ENCODE measurements around the gene ANXA2.
A peak's percentile ranks its signal among the peaks of the same experiment; 100 is the strongest.

The ANXA2 gene

DNA sequence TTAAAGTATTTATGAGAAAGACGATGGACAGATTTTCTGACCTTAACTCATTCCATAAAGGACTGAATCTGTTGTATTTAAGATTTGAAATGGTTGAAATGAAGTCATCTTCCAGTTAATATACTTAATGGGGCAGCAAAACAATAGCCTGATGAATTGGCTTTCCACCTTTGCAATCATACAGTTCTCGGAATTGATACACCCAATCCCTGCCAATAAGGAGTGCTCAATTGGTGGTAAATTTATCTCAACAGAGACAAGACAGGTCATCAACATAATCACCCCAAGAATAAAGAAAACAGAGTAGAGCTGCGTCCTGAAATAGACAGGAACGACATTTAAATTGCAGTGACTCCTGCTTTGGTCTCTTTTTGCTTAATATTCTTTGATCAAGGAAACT, 11.2 kb downstream of the ANXA2 start:
- DNase-seq, result no peak

DNA sequence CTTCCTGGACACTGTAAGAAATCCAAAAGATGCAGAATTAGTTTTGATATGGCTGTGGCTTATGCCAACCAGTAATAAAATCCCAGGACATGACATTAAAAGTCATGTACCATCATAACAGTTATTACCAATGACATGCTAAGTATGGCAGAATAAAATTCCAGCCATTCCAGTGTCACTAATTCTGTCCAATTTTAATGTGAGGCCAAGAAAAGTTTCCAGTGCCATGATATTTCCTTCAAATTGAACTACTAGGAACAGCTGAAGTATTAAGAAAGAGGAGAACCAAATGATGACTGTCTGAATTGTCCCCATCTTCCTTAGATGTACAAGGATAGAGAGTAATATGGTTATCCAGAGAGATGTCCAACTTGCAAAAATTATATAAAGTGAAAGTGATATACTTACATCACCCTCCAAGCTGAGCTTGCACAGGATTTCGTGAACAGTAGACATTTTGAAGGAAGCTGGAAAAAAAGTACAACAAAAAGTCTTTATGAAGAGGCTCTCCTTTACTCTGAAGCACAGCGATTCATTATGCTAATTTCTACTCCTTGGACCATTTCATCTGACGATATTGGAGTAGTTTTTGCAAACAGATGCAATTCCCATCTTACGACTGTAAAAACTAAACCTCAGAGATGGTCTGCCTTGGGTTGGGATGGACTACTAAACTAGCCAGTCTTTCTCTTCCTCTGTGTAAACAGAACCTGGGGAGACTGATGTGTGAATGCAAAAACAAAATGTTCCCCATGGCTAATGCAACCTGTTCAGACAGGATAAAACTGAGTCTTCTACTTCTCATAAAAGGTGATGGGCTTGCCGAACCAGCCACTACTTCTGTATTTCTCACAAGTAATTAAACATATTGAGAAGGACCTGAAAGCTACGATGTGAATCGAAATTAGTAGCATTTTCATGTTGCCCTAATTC, 11.9 kb downstream of the ANXA2 start:
- DNase-seq, result no peak

DNA sequence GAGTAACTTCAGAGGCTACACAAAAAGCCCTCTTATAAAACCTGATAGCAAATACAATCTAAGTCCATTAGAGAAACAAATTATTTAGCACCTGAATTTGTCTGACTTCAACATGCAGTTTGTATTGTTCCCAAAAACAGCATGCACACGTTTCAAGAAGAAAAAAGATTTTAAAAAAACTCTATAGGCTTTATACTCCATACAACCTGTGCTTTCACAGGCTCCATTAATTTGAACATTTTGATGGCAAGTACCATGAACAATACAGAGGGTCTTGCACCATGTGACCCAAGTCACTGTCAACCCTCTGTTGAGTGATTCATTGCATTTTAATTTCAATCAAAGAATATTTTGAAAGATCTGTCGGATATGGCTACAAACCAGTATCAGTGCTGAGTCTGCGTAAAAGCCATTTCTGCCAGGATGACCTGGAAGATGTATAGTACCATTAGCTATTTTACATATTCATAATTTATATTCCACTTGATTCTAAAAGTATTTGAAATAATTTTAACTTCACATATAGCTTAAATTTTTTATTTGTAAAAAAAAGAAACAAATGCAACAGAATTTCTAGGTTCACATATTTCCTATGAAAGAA, 13.2 kb downstream of the ANXA2 start:
- DNase-seq, result no peak

DNA sequence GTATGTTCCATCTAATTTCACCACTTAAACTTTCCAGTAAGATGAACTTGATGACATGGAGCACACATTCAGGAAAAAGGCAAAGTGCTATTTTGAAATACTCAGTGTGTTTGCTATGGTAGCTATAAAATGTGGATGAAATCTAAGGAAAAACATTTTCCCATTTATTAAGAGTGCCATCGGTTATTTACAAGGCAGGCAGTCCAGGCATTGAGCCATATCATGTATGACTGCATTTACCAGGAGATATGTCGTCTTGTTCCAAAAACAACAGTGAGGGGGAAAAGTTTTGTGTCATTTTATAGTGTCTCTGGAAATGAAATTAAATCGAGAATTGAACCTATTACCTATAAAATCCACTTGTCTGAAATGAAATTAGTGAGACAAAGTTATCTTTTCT, 13.7 kb downstream of the ANXA2 start:
- no peak for DNase-seq

DNA sequence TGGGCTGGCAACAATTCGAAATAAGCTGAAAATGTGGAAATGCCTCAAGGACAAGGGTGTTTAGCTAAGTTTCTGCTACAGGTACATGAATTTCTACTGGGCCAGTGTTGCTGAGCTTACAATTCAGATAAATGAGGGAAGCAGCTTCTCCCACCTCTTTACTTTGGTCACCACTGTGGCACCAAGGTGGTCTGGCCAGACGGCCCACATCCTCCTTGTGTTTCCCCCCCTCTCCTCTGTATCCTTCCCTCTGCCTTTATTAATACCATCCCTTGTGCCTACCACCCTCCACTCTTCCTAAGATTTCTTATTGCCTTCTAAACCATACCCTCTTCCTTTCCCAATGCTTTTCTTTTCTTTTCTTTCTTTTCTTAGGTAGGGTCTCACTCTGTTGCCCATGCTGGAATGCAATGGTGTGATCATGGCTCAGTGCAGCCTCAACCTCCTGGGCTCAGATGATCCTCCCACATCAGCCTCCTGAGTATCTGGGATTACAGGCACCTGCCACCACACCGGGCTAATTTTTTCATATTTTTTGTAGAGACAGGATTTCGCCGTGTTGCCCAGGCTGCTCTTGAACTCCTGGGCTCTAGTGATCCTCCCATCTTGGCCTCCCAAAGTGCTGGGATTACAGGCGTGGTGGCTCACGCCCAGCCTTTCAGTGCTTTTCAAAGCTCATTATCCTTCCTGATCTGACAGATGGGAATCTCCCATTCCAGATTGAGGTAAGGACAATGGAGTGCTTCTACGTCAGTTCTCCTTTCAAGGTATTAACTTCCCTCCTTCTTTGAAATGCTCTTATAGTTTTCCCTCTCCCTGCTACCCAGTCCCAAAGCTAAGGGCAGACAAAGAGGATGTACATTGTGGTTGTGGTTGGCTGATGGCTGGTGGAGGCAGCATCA, 14.8 kb downstream of the ANXA2 start:
- peak; percentile 45 to 81 for DNase-seq

DNA sequence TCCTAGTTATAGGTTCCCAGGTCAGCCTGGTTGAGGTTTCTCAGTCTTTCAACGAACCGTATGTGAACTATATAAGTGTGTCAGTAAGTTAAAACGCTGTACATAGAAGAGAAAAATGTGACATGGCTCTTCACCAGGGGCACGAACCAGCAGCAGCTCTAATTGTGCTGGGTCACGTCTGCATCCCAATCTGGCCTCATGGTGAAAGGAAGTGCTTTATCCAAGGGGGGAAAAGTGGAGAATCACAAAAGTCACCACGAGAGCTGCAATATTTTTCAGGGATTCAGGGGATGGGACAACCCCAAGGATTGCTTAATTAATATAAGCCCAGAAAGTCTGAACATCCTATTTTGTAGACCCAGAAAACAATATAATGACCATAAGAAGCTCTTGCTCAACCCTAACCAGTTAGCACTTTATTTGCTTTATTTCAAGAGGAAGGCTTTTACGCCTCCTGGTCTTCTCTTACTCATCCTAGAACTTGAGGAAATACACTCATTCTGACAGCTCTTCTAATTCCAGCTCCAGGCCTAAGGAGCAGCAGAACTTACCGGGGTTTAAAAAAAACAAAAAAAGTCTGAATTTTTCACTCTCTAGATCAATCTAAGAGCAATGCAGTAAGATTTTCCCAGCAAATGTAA, 16.5 kb downstream of the ANXA2 start:
- DNase-seq, result no peak

DNA sequence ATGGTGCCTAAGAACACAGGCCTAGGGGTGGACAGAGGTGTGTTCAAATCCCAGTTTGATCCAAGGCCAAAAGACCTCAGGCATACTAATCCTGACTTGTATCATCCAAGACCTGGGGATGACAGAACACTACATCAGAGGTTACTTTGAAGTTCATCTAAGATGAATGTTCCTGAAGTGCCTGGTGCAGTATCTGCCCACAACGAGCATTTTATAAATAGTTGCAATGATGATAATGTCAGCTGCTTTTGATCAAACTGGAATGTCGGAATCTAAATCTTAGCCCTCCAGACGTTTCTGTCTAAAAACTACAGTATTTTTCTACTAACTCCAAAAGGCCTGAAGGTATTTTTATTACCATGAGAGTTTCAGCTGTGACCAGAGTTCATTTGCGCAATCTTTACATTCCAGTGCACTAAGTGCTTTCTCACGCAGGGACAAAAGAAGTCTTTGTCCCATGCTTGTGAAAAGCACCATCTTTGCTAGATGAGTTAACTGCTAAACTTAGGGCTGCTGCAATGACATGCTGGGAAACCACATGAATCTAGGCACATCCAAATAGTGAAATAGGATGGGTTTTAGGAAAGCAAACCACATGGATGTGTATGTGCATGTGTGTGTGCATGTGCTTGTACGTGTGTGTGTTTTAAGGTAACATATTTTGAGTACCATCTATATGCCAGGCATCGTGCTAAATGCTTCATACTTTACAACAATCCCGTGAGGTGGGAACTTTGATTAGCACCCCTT, 18.1 kb downstream of the ANXA2 start:
- no peak for DNase-seq

DNA sequence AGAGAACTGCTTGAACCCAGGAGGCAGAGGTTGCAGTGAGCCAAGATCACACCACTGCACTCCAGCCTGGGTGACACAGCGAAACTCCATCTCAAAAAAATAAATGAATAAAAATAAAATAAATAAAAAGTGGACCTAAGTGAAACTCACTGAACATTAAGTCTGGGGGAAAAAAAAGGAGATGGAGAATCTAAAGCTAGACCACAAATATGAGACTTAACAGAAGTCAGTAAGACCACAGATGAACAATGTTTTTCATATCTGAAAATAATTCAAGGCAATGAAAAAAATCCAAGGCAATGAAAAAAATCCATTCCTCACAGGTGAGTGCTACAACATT, 18.6 kb downstream of the ANXA2 start:
- no peak for DNase-seq

DNA sequence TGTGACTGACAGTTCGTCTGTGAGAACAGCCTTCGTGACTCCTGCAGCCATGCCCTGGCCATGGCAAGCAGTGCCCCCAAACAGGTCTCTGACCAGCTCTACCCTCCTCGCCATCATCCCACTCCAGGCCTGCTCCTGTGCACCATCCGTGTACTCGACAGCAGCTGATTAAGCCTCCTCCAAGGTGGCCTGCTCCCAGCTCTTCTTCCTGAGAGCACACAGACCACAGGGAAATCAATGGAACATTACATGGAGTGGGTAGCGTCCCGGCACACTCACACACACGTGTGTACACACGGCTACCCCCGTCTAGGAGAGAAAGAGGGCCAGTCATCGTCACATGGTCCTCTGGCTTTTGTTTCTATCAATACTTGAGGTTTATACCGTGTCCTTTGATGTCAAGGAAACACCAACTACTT, 21.1 kb downstream of the ANXA2 start:
- DNase-seq, result no peak

DNA sequence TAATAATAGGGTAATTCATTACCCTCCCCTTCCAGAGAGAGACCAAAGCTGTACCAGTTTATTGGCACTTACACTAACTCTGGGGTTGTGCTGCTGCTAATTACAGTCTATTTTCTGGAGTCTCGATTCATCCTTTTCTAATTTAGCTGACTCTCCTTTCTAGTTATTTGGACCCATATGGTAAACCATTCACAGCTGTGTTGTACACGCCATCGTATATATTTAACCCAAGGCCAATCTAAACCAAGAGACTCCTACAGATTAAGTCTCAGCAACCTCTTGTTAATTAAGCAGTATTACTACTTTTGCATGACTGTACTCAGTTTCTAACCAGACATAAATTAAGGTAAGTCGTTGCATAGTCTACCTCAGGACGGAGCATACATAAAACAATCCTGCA, 22.5 kb downstream of the ANXA2 start:
- no peak for DNase-seq

DNA sequence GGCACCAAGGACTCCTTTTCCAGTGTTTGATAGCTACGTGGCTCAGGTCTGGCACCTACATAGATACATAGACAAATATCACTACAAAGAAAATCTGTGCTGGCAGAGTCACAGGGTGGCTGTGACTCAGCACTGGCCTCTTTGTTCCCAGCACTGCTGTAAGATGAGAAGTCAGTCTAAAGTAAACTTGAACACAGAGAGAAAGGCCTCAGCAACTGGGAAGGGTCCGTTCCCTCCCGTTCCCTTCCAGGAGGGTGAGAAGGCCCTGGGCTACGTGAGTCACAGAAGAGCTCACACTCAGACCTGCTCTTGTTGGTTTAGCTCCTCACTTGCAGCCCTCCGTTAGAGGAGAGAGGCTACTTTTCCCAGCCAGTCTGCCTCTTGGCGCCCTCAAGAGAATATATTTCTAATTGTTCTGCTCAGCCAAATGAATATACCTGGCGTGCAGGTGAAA, 23.1 kb downstream of the ANXA2 start:
- DNase-seq, result peak in 1 of 2 experiments; percentile 21

DNA sequence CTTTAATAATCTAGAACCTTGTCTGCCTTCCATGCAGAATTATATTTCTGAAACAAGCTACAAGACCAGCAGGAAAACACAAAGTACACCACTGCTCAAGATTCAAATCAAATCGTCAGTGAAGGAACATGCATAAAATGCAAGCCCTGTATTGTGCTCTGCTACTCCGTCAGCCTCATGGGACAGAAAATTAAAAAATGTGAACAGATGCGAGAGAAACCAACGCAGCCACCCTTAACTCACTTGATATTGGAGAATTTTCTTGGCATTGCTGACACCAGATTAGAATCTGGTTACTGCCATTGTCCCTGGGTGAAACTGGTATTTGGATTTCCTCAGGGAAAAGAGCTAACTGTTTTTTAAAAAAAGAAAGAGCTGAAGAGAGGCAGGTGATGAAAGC, 23.6 kb downstream of the ANXA2 start:
- no peak for DNase-seq

DNA sequence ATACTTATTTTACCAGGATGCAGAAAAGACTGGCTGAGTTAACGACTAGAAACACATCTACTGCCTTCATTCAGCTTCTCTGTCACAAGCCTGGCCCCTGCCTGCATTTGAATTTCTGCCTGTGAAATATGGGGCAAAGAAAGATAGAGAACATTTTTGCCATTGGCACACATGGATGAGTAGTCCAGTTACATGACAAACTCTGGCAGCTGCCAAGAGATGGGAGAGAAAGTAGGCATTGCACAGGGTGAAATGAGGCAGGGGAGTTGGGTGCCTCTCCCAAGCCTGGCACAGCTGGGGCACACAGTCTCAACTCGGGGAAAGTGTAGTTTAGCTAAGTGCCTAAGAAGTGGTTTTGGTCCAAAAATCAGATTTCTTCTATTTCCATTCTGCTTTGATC, 24.0 kb downstream of the ANXA2 start:
- no peak for DNase-seq

DNA sequence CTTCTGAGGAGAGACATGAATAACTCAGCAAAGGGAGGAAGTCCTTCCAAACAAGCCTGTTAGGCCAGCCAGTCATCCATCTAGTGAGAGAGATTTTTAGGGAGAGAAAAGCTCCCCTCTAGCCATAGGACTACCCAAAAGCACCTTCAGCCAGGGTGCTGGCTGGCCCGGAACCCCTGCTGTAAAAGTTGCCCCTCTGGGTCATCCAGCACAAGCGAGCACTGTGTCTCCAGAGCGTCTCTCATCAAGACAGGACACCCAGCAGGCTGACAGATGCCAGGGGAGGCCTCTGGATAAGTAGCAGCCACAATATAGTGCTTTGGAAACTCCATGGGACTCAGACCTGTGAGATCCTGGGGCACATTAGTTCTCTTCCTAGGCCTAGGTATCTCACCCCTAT, 24.5 kb downstream of the ANXA2 start:
- peak in 1 of 2 experiments; percentile 10 for DNase-seq

DNA sequence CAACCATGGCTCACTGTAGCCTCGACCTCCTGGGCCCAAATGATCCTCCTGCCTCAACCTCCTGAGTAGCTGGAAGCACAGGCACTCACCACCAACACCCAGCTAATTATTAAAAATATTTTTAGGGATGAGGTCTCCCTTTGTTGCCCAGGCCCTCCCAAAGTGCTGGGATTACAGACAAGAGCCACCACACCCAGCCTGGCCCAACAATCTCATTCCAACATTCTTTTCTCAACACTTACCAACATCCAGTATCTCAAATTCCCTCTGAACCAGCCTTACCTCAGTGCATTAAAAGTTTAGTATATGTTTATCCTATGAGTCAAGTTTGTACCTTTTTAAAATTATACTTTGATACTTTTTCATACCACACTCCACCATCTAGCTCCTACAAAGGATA, 25.0 kb downstream of the ANXA2 start:
- DNase-seq, result no peak

DNA sequence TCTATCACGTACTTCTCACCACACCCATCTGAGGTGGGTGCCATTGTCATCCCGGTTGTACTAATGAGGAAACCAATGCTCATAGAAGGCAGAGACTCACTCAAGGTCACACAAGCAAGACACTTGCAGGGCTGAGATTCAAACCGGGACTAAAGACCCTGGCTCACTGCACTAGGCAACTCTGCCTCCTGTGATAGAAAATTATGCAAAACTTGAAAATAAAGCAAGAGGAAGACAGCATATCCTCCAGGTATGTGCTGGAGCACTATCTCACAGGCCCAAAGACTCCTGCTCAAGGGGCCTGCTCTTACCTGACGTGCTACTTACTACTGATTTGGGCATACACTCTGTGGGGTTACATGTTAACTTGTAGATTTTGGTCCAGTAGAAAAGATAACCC, 25.6 kb downstream of the ANXA2 start:
- no peak for DNase-seq

DNA sequence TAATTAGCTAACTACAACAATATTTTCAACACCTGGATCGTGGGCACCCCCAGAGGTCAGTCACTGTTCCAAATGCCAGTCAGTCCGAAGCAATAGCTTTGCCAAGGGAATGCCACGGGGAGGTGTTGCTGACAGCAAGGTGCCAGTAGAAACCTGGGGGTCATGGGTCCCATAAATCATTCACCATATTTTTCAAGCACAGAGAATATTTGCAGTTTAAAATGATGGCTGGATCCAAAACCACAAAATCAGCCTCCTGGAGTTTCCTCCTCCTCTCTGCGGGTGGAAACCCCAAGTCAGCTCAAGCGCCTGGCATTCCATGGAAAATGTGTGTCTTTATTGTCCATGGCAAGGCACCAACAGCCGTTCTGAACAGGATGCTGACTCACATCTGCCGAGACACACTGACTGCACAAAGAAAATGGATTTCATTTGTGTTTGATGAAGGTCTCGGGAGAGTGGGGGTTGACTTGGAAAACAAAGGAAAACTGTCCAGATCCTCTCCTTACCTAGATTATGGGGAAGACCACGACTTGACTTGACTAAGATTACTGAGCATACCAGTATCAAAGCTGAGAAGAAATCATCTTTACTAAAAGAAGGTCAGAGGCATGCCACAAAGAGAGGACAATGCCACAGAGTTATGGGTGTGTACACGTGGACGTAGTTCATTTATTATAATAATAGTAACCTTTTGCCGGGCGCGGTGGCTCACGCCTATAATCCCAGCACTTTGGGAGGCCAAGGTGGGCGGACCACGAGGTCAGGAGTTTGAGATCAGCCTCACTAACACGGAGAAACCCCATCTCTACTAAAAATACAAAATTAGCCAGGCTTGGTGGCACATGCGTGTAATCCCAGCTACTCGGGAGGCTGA, 26.4 kb downstream of the ANXA2 start:
- DNase-seq, result no peak

DNA sequence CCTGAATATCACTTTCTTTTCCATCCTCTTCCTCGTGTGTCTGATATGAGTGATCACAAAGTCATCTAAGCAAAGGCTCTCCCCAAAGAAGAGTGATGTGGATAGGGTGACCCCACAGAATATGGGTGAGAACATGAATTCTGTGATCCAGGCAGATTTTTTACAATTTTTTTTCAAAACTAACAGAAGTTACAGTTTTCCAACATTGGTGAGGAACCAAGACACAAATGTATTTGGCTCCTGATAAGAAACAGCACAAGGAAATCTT, 27.0 kb downstream of the ANXA2 start:
- DNase-seq, result no peak

DNA sequence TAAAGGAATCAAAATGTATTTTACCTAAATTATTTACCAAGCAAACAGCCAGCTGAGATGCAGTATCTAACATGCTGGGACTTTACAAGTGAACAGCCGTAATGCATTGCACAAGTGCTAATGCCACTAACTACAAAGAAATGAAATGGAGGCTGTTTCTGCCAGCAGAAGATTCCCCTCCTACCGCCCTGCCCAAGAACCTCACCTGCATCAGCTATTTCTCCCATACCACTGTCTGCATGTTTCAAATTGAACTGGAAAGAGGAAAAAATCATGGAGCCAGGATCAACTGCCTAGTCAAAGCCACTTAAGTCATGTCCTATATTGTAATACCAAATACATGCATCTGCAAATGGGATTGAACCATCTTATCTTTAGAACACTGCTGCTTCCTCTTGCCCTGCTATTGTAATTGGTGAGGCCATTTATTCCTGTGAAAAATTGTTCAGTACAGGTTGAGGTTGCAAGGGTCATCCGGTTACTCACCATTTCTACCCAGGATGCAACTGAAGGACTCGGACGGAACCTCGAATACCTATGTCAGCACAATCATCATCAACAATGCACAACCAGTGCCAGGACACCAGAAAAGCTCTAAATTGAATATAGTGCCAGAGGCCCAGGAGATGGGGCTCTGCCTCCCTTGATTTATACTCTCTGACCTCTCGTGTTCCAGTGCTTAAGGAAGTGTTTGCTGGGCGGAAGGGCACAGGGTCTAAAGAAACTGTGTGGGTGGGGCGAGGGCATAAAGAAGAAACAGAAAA, 27.5 kb downstream of the ANXA2 start:
- no peak for DNase-seq

DNA sequence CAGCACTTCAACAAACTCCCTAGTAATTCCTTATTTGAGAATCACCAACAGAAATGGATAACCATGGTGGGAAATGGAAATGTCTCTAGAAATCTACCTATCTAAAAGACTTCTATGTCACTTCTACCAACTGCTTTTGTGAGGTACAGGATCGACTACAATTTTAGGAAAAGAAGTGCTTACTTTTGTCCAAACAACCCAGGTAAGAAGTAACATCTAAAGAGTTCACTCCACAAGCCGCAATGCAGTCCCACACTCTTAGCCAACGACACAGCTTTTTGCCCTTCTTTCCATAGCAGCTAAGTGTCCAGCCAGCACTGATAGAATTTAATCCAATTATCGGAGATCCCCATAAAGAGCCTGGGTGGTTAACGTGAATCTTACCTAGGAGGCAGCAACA, 28.1 kb downstream of the ANXA2 start:
- DNase-seq, result peak; percentile 32 to 76

DNA sequence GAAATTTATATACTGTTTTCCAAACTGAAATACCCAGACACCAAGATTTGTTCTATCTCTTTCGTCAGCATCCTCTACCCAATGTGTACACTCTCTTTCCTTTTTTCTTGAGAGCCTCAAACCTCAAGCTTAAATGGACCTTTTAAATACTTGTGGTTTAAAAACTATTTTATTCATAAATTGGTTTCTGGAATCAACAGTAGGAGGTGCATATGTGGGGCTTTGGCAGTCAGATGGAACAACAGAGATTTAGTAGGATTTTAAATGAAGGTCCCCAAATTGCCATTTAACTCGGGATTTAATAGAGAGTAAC, 33.2 kb downstream of the ANXA2 start:
- DNase-seq, result no peak

All from NCI-H524 (cell line).